ENCODE data around the gene HSPH1.

Gene HSPH1

GRCh38 chr13:31198519-31198918, 36.8 kb upstream of the HSPH1 start:
- TF ChIP-seq, protein P1, sequence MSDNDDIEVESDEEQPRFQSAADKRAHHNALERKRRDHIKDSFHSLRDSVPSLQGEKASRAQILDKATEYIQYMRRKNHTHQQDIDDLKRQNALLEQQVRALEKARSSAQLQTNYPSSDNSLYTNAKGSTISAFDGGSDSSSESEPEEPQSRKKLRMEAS (IDR thresholded peaks at IDR 0.05; ENCODE audit: low read depth, low read length), result 0 out of 2 replicates have a peak, but pooled peaks have one; percentile 18
- no peak for TF ChIP-seq MYC (IDR thresholded peaks at IDR 0.05; ENCODE audit: low read depth, low read length)
- peak; percentile 46 for DNase-seq (ENCODE audit: low read depth)
- H3K4me3 ChIP-seq (ENCODE audit: low read depth, low read length), result no peak overlapping the region

GRCh38 chr13:31196992-31197391, 35.3 kb upstream of the HSPH1 start:
- TF ChIP-seq, protein P1 (IDR thresholded peaks at IDR 0.05; ENCODE audit: low read depth, low read length), result no peak
- no peak overlapping the region for H3K4me3 ChIP-seq (ENCODE audit: low read depth, low read length)
- no peak for DNase-seq (ENCODE audit: low read depth)

DNA sequence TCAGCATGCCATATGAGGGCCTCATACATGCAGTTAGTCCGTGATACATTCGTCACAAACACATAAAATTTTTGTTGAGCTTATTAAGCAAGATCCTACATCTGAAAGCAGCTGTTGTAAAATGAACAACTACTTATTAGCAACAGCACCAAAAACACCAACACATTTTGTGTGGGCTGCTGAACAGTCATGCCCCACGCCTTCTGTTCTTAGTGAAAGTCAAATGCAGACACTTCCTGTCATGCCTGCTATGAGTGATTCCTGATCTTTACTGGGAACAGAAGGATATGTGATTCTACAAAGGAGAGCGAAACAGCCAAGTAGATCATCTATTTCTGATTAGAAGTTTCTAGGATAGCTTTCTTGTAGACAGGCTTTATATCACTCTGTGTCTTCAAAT, 33.9 kb upstream of the HSPH1 start:
- TF ChIP-seq MYC (IDR thresholded peaks at IDR 0.05; ENCODE audit: low read depth, low read length) (no peak), POLR2A (IDR thresholded peaks at IDR 0.05; ENCODE audit: extremely low read depth, insufficient read length) (no peak), CTCF (IDR thresholded peaks at IDR 0.05; ENCODE audit: low read depth, low read length) (no peak)
- TF ChIP-seq, protein P1 (IDR thresholded peaks at IDR 0.05; ENCODE audit: low read depth, low read length), result no peak
- H3K4me3 ChIP-seq (ENCODE audit: low read depth, low read length), result no peak overlapping the region
- DNase-seq (ENCODE audit: low read depth), result no peak

GRCh38 chr13:31192306-31192705, 30.6 kb upstream of the HSPH1 start:
- no peak for TF ChIP-seq CTCF (IDR thresholded peaks at IDR 0.05; ENCODE audit: low read depth, low read length)
- TF ChIP-seq MYC (IDR thresholded peaks at IDR 0.05; ENCODE audit: low read depth, low read length), result no peak
- TF ChIP-seq POLR2A (IDR thresholded peaks at IDR 0.05; ENCODE audit: extremely low read depth, insufficient read length), result no peak
- TF ChIP-seq, protein P1 (IDR thresholded peaks at IDR 0.05; ENCODE audit: low read depth, low read length), result no peak
- H3K4me3 ChIP-seq (ENCODE audit: low read depth, low read length), result no peak overlapping the region
- DNase-seq (ENCODE audit: low read depth), result no peak

DNA sequence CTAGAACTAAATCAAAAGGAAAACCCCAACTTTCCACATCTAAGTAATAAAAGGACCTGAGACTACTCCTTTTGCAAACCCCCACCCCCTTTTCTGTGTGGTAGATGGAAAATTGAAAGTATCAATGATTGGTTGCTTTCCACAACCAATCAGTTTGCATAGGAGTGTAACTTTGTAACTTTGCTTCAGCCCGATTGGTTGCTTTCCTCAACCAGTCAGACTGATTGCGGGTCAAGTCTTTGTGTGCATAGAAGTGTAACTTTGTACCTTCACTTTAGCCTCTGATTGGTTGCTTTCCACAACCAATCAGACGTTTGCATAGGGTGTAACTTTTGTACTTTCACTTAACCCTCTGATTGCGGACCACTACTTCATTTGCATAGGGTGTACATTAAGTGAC, 30.0 kb upstream of the HSPH1 start:
- no peak for DNase-seq (ENCODE audit: low read depth)
- H3K4me3 ChIP-seq (ENCODE audit: low read depth, low read length), result no peak overlapping the region
- TF ChIP-seq, protein P1 (IDR thresholded peaks at IDR 0.05; ENCODE audit: low read depth, low read length), result no peak
- TF ChIP-seq CTCF (IDR thresholded peaks at IDR 0.05; ENCODE audit: low read depth, low read length) (no peak), POLR2A (IDR thresholded peaks at IDR 0.05; ENCODE audit: extremely low read depth, insufficient read length) (no peak), MYC (IDR thresholded peaks at IDR 0.05; ENCODE audit: low read depth, low read length) (no peak)

GRCh38 chr13:31184981-31185645, 23.4 kb upstream of the HSPH1 start:
- no peak overlapping the region for H3K4me3 ChIP-seq (ENCODE audit: low read depth, low read length)
- DNase-seq (ENCODE audit: low read depth), result no peak
- no peak for TF ChIP-seq MYC (IDR thresholded peaks at IDR 0.05; ENCODE audit: low read depth, low read length)
- TF ChIP-seq CTCF (IDR thresholded peaks at IDR 0.05; ENCODE audit: low read depth, low read length), result no peak
- no peak for TF ChIP-seq POLR2A (IDR thresholded peaks at IDR 0.05; ENCODE audit: extremely low read depth, insufficient read length)
- TF ChIP-seq, protein P1 (IDR thresholded peaks at IDR 0.05; ENCODE audit: low read depth, low read length), result no peak
